ENCODE measurements around the gene OCSTAMP. TPM values are rescaled to one million over a fixed set of nuclear protein-coding genes. Genes with fewer than 3 reads are reported as not detected.

The OCSTAMP gene
- total RNA-seq, 4 donors from 2014 or later, result not detected

GRCh38 chr20:46583411-46584214 lies 33.2 kb upstream of the OCSTAMP start:
- Histone ChIP-seq H3K27me3 (no peaks in the 10 kb centered on the region), H3K4me3 (no peak overlapping the region), H3K4me1 (no peaks in the 10 kb centered on the region), H3K36me3 (no peaks in the 10 kb centered on the region), H3K9me3 (no peaks in the 10 kb centered on the region), H3K27ac (no peak overlapping the region)
- DNase-seq, result peak in 1 of 3 donors; percentile 17
- no peak for TF ChIP-seq CTCF (IDR thresholded peaks at IDR 0.05)
- no peak for TF ChIP-seq POLR2A (IDR thresholded peaks at IDR 0.05)

- H3K36me3 ChIP-seq, result no peaks in the 10 kb centered on the region
- no peaks in the 10 kb centered on the region for H3K4me1 ChIP-seq
- H3K27me3 ChIP-seq, result no peaks in the 10 kb centered on the region
- no peak for TF ChIP-seq POLR2A (IDR thresholded peaks at IDR 0.05)
- no peak for TF ChIP-seq CTCF (IDR thresholded peaks at IDR 0.05)
- H3K9me3 ChIP-seq, result no peaks in the 10 kb centered on the region
- DNase-seq, result peak in 1 of 3 donors; percentile 9
- no peak overlapping the region for H3K4me3 ChIP-seq
- H3K27ac ChIP-seq, result no peak overlapping the region
These were observed 32.2 kb upstream of the OCSTAMP start for GRCh38 chr20:46582648-46583047.

- DNase-seq, result no peak
- TF ChIP-seq POLR2A (IDR thresholded peaks at IDR 0.05), result no peak
- no peak for TF ChIP-seq CTCF (IDR thresholded peaks at IDR 0.05)
- Histone ChIP-seq H3K27me3 (no peaks in the 10 kb centered on the region), H3K9me3 (no peaks in the 10 kb centered on the region), H3K36me3 (no peaks in the 10 kb centered on the region), H3K4me1 (no peaks in the 10 kb centered on the region), H3K4me3 (no peak overlapping the region), H3K27ac (no peak overlapping the region)
These were observed 30.9 kb upstream of the OCSTAMP start for GRCh38 chr20:46581391-46581790.

- H3K27me3 ChIP-seq, result no peaks in the 10 kb centered on the region
- no peaks in the 10 kb centered on the region for H3K4me1 ChIP-seq
- TF ChIP-seq CTCF (IDR thresholded peaks at IDR 0.05) (no peak), POLR2A (IDR thresholded peaks at IDR 0.05) (no peak)
- no peaks in the 10 kb centered on the region for H3K36me3 ChIP-seq
- no peak for DNase-seq
- no peak overlapping the region for H3K4me3 ChIP-seq
- H3K9me3 ChIP-seq, result no peaks in the 10 kb centered on the region
- H3K27ac ChIP-seq, result no peak overlapping the region
These were observed 30.3 kb upstream of the OCSTAMP start for GRCh38 chr20:46580613-46581205.

- no peak overlapping the region for H3K27ac ChIP-seq
- TF ChIP-seq POLR2A (IDR thresholded peaks at IDR 0.05), result no peak
- TF ChIP-seq CTCF (IDR thresholded peaks at IDR 0.05), result no peak
- DNase-seq, result no peak
These were observed 28.3 kb upstream of the OCSTAMP start for GRCh38 chr20:46578745-46579144.

More at GRCh38 chr20:46578745-46579144, 28.3 kb upstream of the OCSTAMP start:
- no peak overlapping the region for H3K4me3 ChIP-seq
- no peaks in the 10 kb centered on the region for H3K36me3 ChIP-seq
- no peaks in the 10 kb centered on the region for H3K4me1 ChIP-seq
- no peaks in the 10 kb centered on the region for H3K9me3 ChIP-seq
- H3K27me3 ChIP-seq, result no peaks in the 10 kb centered on the region
